Measurements from ENCODE around the gene SELENON.

- no peak for TF ChIP-seq POLR2A (IDR thresholded peaks at IDR 0.05)
- TF ChIP-seq CTCF (IDR thresholded peaks at IDR 0.05) = peak in 1 of 4 experiments; percentile 10
Measured at GRCh38 chr1:25817840-25818501, 18.0 kb downstream of the SELENON start.
